Measurements from ENCODE around the gene TTC23.

The TTC23 gene

GRCh38 chr15:99187936-99188335, 61.4 kb downstream of the TTC23 start:
- no peak for DNase-seq

GRCh38 chr15:99185414-99186130, 63.8 kb downstream of the TTC23 start:
- DNase-seq = no peak

GRCh38 chr15:99182791-99183190, 66.6 kb downstream of the TTC23 start:
- DNase-seq = no peak

GRCh38 chr15:99181545-99181971, 67.8 kb downstream of the TTC23 start:
- DNase-seq = peak in 1 of 6 experiments; percentile 4

- DNase-seq = no peak
These were observed 68.4 kb downstream of the TTC23 start for GRCh38 chr15:99180964-99181306.

- DNase-seq = no peak
These were observed 69.1 kb downstream of the TTC23 start for GRCh38 chr15:99180086-99180963.

- DNase-seq = no peak
These were observed 71.7 kb downstream of the TTC23 start for GRCh38 chr15:99177679-99178078.

GRCh38 chr15:99176757-99177156, 72.6 kb downstream of the TTC23 start:
- no peak for DNase-seq

GRCh38 chr15:99174567-99175395, 74.6 kb downstream of the TTC23 start:
- DNase-seq = no peak

GRCh38 chr15:99172989-99173388, 76.4 kb downstream of the TTC23 start:
- no peak for DNase-seq

- no peak for DNase-seq
These were observed 77.2 kb downstream of the TTC23 start for GRCh38 chr15:99172171-99172570.

- DNase-seq = no peak
These were observed 78.8 kb downstream of the TTC23 start for GRCh38 chr15:99170476-99171065.

GRCh38 chr15:99169769-99170311, 79.5 kb downstream of the TTC23 start:
- no peak for DNase-seq

GRCh38 chr15:99168601-99169580, 80.5 kb downstream of the TTC23 start:
- DNase-seq = no peak

- no peak for DNase-seq
These were observed 81.7 kb downstream of the TTC23 start for GRCh38 chr15:99167640-99168039.

GRCh38 chr15:99167201-99167600, 82.2 kb downstream of the TTC23 start:
- no peak for DNase-seq

- DNase-seq = no peak
These were observed 83.3 kb downstream of the TTC23 start for GRCh38 chr15:99165956-99166689.

GRCh38 chr15:99165020-99165790, 84.2 kb downstream of the TTC23 start:
- no peak for DNase-seq

GRCh38 chr15:99164119-99164518, 85.3 kb downstream of the TTC23 start:
- no peak for DNase-seq

Data from stimulated activated naive CD4-positive, alpha-beta T cell (primary cell).